NCI-H345 (cell line): Measurements from ENCODE around the gene CIDEB.

Source experiments
- DNase-seq: peaks from one replicate; lab custom pipeline; 2025; lab: John Stamatoyannopoulos, UW

The CIDEB gene

DNA sequence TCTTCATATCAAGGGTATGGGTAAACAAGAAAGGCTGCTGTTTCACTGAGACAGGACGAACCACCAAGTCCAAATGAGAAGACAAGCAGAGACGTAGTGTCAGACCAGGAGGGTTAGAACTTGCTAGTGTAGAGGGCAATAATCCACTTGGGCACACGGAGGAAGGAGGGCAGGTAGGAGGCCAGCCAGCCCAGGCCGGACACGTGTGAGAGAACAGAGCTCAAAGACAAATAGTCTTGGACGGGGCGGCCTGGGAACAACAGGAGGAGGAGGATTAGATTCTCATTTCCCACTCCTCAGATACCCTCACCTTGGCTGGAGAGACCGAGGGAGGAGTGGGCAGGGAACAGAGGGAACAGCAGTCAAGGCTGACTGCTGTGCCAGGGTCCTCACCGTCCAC, 17.0 kb downstream of the CIDEB start:
- DNase-seq = no peak

DNA sequence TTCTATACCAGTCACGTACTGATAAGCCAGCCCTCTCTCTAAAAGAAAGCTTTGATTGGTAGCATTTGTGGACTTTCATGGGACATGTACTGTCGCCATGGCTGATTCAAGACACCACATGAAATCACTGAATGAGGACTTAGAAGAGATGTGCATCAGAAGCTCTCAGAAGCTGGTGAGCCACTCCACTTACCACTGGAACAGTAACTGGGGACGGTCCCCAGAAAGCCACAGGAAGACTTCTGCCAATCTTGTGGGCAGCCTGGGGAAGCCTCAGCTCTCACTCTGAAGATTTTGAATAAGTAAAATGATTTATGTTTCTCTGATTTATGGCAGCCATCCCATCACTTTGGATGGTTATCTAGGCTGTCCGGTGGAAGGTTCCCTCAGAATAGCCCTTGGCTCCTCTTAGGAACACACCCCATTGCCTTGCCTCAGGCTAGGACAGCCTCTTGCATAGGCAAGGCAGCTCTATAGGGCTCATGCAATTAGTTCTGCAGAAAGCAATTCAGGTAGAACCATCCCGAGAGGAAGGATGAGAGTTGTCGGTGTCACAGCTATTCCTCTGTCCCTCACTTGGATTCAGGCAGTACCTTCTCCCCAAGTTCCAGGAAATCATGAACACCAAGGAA, 18.0 kb downstream of the CIDEB start:
- DNase-seq = no peak

DNA sequence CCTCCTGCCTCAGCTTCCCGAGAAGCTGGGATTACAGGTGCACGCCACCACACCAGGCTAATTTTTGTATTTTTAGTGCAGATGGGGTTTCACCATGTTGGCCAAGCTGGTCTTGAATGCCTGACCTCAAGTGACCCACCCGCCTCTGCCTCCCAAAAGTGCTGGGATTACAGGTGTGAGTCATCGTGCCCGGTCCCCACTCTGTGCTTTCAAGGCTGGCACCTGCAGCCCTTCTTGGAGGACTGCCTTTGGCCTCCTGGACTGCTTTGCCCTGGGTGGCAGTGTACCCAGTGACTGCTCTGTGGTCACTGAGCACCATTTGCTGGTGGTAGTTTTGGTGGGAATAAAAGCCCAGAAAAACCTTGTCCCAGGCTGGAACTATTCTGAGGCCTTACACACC, 20.8 kb downstream of the CIDEB start:
- no peak for DNase-seq

DNA sequence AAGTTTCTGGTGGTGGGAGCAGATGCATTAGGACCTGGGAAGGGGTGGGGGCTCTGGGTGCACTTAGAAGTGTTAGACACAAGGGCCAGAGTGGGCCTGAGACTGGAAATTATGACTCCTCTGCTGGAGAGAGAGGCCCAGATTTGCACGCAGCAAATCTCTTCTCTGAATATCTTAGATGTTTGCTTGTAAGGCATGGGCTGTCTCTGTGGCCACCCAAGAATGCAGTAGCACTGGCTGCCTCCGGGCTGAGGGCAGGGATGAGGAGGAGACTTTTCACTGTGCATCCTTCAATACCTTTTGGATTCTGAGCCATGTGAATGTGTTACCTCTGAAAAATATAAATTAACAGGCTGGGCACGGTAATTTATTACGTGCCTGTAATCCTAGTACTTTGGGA, 22.4 kb downstream of the CIDEB start:
- DNase-seq = no peak

DNA sequence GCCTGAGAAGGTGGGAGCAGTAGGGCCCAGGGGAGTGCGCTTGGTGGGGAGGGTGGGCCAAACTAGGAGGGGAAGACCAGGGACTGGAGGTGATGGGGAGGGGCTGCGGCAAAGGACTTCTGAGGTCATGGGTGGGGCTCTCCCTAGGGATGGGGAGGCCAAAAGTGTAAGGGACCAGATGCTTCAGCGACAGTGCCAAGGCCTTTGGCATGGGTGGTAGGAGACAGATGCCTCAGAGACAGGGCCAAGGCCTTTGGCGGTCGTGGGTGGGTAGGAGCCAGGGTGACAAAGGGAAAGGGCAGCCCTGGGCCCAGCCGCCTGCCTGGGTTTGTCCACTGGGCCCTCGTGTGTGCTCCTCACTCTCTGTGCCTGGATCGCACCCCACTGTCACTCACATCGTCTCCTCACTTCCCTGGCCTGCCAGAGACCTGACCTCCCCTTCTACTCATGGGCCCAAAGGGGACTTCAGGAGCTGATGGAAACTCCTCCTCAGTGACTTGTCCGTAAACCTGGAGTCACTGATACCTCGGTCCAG, 23.2 kb downstream of the CIDEB start:
- DNase-seq = no peak

DNA sequence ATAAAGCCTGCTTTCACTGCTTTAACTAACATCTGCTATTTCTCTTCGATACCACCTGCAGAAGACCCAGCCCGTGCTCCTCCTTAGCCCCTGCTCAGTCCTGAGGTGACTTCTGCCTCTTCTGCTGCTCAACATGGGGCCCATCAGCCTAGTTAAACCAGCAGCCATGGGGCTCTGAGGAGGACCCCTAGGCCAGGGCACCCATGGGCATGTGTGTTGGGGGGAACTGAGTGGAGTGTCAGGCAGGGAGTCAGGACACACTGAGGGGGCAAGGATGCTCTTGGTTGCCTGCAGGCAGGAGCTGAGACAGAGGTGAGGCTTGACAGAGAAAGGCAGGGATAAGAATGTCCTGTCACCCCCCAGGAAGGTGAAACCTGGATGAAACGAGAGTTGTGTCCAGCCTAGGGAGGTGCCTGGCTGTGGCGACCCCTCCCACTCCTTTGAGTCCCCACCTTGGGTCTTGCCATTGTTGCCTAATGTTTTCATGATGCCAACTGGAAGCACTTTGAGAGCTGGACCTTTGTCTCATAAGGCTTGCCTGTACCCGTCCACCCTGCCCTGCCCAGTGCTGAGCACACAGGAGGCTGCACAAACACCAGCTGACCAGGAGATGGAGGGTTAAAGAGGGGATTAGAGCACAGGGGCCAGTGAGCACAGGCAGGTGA, 23.8 kb downstream of the CIDEB start:
- no peak for DNase-seq

DNA sequence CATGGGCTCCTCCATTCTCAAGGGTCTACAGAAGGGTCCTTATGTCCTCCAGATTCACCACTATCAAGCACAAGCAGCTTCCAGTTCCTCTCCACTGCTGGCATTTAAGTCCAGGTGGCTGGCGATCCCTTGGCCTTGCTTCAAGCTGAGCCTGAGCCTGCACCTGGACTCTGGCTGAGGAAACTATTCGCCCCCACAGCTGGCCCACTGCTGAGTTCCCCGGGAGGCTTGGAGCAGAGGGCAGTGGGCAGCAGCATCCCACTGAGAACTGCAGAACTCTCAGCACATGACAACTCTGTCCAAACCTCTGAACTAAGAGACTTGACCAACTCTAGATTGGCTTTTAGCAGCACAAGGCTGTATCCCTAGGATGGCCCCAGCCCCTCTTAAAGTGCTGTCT, 25.0 kb downstream of the CIDEB start:
- no peak for DNase-seq

DNA sequence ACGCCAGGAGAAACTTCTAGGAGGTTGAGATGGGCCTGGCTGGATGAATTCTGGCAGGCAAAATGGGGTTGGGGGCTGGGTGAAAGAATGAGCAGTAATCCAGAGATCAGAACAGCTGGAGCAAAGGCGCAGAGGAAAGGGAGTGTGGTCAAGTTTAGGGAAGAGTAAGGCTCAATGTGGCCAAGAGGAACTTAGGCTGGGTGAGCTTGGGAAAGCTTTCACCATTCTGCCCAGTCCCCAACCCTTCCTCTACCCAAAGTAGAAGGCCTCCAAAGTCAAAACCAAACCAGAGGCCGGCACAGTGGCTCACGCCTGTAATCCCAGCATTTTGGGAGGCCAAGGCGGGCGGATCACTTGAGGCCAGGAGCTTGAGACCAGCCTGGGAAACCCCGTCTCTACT, 26.1 kb downstream of the CIDEB start:
- DNase-seq = no peak

DNA sequence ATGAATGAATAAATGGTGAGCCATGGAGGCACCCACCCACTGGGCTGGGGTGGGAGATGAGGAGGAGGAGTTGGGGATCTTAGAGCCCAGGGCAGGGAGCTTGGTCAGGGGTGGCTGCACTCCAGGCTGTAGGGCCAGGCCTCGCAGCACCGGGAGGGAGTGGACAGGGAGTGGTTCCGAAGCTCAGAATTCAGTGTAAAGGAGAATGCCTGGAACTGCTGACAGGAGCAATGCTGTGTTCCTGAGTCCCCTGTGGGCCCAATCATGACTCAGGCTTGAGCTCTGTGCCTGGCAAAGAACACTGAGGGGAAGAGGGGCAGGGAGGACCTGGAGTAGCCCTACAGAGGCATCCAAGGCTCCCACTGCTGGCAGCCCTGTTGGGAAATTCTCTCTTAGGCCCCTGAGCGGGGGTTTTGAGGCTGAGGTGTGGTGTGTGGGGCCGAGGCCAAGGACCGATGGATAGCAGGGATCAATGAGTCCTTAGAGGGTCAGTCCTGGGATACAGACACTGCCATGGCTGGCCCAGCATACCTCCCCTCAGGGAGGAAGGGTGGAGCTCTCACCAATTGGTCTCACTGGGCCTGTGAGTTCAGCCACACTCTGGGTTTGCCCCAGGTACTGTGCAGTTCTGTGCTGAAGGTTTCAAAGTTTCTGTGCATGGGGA, 26.8 kb downstream of the CIDEB start:
- DNase-seq = no peak

DNA sequence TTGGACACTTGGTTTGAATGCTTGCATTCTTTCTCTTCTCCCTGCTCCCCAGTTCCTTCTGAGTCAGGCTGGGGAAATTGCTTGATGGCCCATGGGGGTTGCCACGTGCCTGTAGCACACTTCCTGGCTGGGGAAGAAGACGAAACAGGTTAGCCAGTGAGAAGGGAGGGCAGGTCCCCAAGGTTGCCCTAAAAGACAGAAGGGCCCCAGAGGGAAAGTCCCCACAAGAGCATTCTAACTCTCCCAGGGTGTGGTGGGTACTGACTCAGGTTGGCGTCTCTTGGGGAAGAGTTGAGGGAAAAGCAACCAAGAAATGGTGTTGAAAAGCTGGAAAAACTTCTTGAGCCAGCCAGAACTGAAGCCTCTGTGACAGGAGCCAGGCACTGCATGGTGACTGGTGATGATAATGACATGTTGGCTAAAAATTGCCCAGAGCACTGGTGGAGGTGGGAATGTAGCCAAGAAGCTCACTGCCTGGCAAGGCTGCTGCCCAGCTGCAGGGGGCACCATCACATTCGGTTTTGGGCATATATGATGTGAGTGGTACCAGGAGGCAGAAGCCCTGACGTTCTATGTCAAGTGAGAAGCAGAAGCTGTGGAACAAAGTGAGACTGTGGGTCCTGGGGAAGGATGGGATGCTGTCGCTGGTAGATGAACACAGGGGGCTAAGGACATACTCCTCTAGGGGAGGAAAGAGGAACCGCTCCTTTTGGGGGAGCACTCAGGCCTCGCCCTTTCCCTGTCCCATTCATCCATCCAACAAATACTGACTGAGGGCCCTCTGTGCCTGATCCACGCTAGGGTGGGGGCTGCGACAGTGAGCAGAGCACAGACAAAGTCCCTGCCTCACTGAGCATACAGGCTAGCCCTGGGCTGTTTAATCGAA, 28.2 kb downstream of the CIDEB start:
- DNase-seq = peak; percentile 5

DNA sequence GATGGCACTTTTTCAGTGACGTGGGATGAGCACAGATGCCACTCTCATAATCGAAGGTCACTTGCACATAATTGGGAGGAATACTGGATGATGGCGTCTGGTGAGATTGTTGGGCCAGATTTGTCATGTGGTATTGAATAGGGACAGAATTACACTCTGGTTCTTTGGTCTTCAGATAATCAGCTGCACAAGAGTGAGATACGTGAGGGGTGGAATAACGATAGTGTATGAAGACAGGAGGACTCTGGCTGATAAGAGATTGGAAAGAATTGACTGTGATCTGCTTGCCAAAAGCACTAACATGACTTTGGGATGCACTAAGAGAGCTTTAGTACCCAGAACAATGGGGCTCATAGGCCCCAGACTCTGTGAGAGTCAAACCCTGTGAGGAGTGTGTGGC, 29.4 kb downstream of the CIDEB start:
- no peak for DNase-seq

DNA sequence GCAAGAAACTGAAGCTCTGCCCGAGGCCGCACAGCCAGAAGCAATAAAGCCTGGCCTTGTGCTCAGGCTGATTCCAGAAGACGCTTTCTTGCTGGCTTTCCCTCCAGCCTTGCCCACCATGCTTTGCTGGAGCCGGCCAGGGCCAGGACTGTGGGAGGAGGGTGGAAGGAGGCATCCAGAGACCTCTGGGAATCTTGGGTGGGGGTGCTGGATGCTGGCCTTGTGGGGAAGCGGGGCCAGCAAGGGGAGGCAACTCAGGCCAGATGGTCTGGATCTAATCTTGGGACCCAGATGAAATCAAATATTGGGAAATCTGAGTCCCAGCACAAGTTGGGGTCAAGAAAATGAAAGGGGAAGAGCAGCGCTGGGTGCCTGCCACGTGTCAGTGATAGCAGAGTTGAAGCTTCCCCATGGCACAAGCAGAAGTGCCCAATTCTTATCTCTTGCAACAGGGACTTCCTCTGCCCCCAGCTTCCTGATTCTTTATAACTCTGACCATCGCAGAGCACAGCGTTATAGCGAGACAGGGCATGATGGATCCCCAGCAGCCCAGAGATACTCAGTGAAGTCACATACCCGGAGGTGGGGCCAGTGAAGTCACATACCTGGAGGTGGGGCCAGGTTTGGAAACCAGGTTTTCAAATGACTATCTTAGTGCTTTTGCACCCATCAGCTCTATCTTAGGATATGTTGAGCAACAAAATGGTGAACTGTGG, 30.0 kb downstream of the CIDEB start:
- DNase-seq = no peak

DNA sequence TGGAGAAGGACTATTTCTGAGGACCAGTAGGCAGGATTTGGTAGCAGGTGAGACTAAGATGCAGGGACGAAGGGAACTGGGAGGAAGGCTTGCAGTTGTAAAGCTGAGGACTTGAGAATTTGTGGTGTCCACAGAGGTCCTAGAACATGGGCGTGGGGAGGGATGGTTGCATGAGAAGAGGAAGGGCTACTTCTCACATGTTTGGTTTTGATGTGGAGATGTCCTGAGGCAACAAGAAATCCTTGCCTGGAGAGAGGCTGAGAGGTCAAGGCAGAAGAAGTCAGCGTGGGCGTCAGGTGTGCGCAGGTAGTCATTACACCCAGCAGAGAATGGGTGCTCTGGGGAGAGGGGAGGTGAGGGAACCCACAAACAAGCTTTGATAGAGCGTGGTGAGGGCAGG, 30.7 kb downstream of the CIDEB start:
- DNase-seq = no peak

DNA sequence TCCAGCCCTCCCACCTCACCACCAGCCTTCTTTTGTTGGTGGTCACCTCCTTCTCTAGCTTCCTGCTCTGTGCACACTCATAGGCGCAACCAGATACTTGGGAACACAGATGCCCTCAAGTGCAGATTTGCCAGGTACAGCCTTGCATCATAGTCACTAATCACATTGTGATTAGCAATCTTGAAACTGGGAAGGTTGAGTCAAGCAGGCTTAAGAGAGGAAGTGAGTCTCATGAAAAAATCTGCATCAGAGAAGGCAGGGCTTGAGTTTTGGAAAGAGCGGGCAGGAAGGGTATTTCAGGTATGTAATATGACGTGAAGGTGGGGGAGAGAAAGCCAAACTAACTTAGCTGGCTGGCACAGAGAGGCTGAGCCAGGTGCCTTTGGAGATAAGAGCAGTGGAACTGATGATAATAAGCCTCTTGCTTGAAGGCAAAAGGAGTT, 33.7 kb downstream of the CIDEB start:
- DNase-seq = no peak

DNA sequence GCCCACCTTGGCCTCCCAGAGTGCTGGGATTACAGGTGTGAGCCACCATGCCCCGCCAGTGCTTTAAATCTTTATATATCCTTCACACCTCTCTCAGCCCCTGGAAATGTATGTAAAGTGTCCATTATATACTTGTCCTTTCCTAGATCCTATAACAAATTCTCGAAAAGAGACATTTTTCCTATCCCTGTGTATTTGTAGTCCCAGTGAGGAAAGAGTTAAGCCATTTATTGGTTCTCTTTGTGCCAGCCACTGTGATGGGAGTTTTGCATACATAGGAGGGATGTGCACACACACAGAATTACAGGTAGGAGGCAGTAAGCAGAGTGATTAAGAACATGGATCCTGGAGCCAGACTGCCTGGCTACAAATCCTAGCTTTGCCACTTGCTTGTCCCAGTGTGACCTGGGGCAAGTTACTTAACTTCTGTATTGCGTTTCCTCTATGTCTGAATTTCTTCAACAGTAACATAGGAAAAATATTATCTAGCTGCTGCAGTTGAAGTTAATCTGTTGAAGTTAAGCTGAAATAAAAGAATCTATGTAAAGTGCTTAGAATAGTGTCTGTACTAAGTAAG, 34.3 kb downstream of the CIDEB start:
- DNase-seq = no peak

DNA sequence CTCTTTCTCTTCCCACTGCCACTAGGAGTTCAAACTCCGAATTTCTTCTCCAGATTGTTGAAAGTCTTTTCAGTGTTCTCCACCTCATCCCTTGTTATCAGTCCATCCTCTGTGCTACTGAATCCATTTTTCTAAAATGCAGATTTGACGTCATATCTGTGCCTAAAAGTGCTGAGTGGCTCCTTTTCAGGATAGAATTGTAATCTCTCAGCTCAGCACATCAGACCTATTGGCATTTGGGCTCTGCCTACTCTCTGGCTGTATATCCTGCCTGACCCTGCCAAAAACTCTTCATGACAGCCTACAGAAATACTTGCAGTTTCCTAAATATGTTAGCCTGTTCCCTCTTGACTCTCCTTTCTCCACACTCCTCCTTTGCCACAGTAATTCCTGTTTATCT, 35.3 kb downstream of the CIDEB start:
- no peak for DNase-seq

DNA sequence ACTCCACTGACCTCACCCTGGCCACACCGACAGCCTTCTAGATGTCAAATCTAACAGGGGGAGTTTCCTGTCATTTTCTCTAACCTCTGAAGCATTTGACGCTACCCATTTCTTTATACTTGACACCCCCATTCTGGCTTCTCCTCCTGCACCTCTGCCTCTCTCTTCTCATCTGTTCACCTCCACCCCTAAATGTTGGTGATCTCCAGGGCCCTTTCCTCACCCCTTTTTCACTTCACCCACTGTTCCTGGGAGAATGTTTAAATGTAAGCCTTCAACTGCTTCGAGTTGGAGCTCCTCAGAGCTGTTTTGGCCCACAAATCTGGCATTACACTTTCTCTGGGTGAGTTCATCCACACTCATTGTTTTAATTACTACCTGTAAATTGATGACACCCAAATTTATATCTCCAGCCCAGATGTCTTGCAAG, 35.9 kb downstream of the CIDEB start:
- no peak for DNase-seq

DNA sequence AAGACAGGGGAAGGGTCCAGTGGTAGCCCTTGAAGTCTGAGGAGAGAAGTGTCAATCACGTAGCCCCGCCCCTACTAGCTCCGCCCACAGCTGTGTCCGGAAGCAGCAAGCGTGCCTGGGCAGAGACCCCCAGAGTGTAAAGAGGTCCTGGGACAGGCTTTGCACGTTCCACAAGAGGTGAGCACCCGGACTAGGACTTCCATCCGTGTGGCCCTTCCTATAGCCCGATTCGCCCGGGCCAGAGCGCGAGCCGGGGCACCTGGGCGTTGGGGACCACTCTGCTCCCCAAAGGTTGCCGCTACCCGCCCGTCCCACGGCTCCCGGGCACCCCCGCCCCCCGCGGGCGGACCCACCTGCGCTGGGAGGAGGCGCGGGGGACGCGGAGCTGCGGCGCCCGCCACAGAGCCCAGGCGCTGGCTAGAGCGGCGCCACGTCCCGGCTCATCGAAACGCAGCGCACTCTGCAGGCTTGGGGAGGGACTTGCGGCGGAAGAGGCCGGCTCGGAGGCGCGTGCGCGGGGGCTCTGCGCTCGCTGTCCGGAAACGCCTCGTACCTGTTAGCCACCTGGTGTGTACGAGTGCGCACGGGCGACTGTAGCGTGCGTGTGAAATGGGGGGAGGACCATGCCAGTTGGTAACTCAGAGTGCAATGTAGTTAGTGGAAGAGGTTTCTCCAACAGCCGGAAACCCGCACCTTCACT, 36.5 kb downstream of the CIDEB start, which contains the start of gene RABGGTA:
TSS of gene RABGGTA (minus strand) at position 464 of the 700 bp plus-strand sequence. CDS start 482 bp downstream, outside the sequence.
- DNase-seq = peak; percentile 97

DNA sequence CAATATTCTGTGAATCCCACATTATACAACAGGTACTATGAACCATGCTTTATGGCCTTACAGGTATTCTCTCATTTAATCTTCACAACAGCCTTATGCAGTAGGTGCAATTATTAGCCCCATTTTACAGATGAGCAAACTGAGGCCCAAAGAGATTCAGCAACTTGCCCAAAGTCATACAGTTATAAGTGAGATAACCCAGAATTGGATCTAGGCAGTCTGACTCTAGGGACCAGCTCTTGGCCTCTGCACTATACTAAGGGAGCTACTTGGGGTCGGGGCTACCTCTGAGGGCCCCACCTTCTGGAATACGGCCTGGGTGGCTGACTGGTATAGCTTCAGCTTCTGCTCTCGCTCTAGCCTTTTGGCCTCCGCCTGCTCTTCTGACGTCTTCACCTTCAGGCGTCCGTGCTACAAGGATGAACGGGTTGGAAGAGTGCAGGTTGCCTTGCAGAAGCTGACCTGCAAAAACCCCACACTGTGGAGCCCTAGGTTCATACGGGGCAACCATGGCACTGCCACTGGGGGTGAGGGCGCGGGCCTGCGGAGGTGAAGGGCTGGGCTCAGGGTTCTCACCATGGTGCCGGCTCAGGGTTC, 37.1 kb downstream of the CIDEB start:
- DNase-seq = no peak
